HG02623 (cell line): Measurements from ENCODE around the gene GALNT6.

Experiments used
- ATAC-seq: cut with Tn5 transposase; IDR thresholded peaks from one replicate; pipeline ENCODE4 v1.9.1; 2021; ENCODE audit warnings: moderate library complexity; ENCODE audit not compliant: unreplicated experiment

Gene GALNT6

DNA sequence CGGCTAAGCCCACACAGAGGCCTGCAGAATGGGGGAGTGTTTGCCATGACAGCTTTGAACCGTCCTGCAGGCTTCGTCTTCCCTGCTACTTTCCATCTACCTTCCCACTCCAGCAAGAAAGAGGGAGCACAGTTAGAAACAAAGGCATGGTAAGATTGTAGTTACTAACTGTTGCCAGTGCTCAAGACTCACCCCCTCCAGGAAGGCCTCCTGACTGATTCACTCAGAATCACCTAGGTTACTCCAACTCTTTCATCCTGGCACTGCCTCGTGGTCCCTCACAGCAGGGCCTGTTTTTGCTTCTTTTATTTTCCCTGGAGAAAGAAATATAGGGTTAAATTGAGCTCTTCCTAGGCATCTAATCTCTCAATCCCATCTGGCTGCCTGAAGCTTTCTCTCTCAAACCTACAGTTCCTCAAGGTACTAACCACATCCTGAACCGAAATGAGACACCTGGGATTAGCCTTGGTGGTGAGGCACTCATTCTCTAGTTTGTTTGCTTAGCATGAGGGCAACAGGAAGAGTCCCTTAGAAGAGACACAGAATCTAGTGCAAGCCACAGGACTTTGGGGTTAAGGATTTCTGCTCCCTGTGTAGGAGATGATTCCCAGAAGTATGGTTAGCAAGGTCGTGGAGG is 7.8 kb downstream of the GALNT6 start:
- ATAC-seq = no peak

DNA sequence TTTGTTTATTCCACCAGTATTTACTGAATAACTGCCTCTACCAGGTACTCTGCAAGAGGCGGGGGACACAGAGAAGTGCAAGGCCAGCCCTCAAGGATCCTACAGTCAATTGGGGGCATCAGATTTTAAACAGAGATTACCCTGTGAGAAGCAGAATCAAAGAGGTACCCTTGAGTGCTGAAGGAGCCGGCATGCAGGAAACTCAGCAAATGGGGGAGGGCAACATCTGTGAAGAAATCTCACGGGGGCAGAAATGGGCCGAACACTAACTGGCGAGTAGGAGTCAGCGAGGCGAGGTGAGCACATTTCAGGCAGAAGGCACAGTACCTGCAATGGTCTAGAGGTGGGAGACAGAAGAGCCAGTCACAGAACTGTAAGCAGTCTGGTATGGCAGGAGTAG is 9.0 kb downstream of the GALNT6 start:
- no peak for ATAC-seq

DNA sequence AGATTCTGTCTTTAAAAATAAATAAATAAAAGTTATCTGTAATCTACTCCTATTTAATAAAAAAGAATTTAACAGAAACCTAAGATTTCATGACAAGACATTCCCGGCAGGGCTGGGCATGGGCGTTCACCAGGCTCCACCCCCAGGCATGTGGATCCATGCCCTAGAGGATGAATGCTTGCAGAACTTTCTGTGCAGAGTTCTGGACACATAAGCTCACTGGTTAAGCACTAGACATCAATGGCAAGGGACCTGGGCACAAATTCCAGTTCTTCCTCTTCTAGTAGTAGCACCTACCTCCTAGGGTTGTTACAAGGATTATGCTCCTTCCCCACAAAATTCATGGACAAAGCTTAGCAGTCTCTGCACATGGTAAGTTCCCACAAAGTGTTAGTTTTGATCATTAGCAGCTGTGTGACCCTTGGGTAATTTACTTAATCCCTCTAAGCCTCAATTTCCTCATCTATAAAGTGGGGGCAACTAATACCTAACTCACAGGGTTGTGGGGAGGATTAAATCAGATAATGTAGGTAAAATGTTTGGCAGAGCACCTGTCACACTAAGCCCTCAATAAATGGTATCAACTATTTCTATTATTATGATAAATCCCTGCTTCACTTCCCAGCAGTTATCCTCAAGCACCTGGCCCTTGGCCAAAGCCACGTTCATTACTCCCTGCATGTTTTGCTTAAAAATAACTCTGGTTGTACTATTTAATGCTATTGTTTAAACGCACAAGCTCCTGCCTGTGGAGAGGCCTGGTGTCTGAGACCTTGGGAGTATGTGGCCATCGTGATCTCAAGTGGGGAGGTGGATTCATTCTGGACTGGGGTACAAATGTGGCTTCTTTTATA is 9.8 kb downstream of the GALNT6 start:
- ATAC-seq = no peak

DNA sequence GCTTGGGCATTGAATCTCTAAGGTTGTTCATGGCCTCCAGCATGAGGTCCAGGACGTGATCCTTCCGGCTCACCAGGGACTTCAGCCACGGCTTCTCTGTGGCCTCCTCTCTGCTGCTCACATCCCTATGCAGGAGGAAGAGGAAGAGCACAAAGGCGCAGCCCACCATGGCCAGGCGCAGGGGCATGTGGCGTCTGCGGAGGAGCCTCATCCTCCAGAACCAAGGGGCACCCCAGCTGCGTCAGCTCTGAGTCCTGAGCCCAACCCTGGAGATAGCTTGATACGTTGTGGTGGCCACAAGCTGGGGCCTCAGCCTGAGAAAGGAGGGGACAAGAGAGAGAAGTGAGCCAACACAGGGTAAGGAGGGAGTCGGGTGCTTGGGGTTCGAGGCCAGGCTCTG is 11.6 kb downstream of the GALNT6 start:
- no peak for ATAC-seq

DNA sequence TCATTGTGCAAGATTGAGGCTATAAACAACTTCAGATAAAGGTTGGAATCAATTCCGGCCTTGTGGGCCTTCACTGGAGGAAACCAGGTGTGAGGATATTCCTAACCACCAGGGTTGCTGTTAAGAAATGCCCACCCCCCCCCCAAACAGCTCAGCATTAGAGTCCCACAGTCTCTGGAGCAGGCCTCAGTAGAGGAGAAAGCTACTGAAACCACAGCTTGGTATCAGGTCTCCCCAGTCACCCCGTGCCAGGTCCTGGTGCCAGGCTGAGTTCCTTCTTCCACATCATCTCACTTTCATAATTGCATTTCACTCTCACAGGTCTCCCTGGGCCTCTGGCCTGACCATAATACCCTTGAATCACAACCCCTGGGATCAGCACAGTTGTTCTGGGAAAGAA is 12.5 kb downstream of the GALNT6 start:
- no peak for ATAC-seq

DNA sequence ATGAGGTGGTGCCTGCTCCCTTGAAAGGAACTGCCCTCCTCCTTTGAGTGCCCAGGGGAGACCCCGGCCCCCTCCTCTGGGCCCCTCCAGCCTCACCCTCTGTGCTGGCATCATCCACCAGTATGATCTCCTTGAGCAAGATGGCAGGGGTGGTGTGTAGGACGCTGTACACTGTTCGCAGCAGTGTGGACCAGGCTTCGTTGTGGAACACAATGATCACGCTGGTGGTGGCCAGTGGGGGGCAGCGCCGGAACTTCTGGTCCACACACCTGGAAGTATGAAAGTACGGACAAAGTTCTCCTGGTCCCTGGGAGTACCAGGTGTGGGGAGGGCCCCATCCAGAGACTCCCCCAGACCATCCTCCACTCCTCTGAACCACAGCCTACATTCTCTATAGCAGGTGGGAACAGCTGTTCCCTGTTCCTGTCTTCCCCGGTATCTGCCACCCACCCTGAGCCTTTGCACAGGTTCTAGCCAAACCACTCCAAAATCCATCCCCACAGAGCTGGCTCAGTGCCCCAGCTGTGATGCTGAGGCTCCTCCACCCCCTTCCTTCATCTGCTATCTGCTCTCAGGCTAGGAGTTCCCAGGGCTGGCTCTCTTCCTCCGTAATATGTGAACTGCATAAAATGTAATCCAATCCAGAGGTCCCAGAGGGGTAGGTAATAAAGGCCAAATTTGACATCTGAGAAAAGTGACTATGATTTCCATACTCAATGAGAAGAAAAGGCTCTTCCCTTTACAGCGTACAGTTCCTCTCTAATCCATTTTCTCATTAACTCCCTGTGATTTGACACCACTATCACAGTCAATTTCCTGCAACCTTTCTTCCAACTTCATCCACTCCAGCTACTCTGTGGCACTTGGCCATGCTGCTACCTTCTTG is 13.9 kb downstream of the GALNT6 start:
- no peak for ATAC-seq

DNA sequence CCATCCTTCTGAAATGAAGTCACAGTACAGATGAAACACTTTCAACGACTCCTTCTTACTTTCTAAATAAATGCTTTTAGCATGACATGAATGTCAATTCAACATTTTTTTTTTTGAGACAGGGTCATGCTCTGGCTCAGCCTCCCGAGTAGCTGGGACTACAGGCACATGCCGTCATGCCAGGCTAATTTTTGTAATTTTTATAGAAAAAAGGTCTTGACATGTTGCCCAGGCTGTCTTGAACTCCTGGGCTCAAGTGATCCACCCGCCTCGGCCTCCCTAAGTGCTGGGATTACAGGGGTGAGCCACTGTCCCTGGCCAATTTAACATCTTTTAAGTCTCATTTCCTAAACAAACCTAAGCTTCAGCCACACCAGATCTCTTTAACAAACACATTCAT is 16.4 kb downstream of the GALNT6 start:
- ATAC-seq = no peak

DNA sequence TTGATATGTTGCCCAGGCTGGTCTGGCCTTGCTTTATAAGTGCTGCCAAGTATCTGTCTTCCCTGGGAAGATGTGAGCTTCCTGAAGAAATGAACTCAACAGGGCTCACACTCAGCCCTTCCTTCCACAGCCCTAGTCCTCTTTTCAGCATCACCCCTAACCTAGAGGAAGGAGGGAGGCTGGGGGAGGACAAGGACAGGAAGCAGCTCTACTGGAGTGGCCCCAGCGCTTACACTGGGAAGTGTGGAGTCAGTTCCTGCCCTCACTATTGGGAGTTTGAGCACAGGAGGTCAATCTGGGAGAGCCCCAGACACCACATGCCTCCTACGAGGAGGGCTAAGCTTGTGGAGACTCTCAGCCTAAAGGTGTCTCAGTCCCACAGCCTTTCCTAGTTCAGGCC is 16.8 kb downstream of the GALNT6 start:
- no peak for ATAC-seq

DNA sequence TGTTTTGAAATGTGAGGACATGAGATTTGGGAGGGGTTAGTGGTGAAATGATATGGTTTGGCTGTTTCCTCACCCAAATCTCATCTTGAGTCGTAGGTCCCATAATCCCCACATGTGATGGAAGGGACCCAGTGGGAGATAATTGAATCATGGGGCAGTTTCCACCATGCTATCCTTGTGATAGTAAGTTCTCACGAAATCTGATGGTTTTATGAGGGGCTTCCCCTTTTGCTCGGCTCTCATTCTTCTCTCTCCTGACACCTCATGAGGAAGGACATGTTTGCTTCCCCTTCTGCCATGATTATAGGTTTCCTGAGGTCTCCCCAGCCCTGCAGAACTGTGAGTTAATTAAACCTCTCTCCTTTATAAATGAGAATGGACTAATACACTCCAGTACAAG is 18.0 kb downstream of the GALNT6 start:
- ATAC-seq = no peak

DNA sequence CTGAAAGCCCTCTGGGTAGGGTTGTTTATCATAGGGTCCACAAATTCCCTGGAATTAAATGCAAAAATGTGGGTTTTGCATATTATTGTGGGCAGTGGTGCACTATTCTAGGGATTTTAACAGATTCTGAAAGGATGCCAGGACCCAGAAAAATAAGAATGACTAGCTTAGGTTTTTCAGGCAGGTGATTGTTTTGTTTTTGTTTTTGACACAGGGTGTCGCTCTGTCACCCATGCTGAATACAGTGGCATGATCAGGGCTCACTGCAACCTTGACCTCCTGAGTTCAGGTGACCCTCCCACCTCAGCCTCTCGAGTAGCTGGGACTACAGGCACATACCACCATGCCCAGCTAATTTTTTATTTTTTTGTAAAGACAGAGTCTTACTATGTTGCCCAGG is 19.2 kb downstream of the GALNT6 start:
- no peak for ATAC-seq

DNA sequence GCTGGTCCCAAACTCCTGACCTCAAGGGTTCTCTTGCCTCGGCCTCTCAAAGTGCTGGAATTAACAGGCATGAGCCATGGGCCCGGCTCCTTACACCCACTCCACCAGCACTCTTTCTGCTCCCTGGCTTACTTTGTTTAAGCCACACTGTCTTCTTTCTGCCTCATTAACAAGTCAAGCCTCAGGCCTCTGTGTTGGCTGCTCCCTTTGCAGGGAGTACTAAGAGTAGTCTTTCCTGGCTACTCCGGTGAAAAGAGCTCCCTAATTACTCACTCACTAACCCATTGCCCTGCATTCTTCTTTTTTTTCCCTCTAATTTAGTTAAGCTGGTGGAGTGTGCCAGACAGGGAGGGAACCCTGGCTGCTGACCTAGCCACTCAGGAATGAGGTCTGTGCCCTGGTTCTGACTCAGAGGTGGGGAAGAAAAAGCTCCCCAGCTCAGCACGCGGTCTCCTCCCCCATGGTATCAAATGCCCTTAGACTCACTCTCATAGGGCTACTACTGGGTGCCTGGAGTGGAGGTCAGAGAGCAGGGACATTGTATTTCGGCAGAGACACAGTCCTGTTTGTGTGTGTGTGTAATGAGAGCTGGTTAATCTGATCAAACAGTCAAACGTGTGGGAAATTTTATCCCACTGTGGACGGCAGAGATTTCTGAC is 19.8 kb downstream of the GALNT6 start:
- ATAC-seq = no peak

DNA sequence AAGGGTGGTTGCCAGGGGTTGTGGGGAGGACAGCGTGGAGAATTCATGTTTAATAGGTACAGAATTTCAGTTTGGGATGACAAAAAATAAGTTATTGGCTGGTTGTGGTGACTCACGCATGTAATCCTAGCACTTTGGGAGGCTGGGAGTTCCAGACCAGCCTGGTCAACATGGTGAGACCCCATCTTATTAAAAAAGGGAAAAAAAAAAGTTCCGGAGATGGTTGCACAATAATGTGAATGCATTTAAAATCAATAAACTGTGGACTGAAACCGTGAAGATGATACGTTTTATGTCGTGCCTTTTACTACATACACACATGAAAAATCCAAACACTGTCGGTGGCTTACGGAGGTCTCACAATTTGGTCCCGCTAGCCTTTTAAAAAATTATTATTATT is 20.5 kb downstream of the GALNT6 start:
- no peak for ATAC-seq

DNA sequence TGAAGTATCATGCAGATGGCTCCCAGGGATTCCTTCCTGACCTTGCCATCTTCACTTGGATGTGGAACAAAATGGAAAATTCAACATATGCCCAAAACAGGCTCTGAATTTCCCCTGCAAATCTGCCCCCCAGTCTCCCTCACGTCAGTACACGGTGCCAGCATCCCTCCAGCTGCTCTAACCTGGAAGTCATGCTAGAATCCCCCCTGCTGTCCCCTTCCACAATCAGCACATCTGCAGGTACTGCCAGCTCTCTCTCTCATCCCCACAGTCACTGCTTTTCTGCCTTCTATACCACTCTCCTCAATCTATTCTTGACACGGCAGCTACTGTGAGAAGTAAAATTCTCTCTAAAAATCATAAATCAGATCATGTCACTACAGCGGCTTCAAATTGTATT is 21.6 kb downstream of the GALNT6 start:
- ATAC-seq = no peak

DNA sequence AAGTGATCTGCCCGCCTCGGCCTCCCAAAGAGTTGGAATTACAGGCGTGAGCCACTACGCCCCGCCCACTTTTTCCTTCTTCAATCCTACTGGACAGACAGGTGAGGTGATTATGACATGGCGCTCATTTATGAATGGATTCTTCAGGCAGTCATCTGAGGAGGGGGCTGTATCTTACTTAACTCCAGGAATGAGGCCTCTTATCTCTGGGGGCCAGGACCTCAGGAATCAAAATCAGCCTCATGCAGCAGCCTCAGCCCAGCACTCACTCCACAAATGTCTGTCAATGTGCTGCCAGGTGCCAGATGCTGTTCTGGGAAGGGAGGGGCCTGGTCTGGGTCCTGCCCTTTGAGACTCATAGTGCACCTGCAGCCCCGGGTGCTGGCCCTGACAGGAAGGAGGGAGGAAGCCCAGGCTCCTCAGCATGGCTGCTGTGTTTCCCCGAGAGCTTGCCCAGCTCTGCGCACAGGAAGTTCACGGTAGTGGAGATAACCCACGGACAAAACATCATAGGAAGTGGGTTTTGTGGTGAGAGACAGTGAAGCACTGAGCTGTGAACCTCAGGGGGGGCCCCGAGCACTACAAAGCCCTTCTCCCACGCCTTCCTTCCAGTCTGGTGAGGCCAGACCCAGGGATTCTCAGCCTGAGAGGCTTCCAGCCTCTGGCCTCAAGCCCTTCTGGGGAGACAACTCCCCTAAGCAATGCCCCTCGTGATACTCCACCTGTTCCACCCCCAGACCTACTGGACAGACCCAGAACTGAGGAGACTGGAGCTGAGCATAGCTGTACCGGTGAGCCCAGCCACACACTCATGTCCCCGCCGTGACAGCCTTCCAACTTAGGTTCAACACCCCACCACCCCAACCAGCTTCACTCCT is 22.3 kb downstream of the GALNT6 start:
- ATAC-seq = peak; percentile 98

DNA sequence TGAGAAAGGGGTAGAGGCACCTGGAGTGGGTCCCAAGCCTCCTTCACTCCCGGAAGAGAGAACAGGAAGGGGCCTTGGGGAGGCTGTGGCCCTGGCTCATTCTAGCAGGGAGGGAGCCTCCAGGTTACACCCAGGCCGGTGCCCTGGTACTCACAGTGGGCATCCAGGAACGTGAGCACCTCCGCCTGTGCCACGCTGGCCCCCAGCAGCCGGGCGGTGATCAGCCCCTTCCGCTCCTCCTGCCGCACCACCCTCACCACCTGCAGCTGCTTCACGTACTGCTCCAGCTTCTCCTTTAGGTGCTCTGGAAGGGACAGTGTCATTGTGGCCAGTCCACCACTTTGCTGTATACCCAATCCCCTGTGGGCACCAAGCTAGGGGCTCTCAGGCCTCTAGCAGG is 25.9 kb downstream of the GALNT6 start:
- no peak for ATAC-seq

DNA sequence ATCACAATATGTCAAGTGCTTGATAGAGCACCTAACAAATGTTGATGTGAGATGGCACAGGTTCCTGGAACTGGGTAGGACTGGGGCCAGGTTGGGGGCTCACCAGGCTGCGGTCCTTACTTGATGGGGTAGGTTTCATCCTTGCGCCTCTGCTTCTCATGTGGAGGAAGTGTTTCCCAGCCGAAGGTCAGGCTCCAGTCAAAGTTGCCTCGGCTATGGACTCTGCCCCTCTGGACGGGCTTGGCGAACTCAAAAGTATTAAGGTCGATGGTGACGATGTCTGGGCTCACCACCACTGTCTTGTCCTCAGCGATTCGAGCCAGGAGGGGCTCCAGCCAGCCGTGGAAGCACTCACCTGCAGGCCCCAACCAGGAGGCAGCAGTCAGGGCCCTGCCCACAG is 27.2 kb downstream of the GALNT6 start:
- ATAC-seq = no peak

DNA sequence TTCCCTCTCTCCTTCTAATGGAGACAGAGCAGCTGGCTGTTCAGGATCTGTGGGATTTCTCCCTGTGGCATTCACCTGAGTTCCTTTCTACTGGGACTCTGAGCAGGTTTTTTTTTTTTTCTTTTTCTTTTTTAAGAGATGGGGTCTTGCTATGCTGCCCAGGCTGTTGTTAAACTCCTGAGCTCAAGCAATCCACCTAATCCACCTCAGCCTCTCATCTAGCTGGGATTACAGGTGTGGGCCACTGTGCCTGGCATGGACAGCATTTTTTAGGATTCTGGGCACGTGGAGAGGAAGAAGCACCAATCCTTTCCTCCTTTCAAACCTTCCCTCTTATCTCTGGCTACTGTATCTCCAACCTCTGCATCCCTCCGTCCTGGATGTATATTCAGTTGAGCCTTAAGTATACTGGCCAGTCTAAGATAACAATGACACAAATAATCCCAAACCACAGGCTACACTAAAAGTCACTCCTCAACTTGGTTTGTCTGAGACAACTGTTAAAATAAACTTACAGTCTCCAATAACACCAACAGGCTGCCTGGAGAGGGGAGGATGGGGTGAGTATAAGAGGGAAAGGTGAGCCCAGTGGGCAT is 28.4 kb downstream of the GALNT6 start:
- no peak for ATAC-seq

DNA sequence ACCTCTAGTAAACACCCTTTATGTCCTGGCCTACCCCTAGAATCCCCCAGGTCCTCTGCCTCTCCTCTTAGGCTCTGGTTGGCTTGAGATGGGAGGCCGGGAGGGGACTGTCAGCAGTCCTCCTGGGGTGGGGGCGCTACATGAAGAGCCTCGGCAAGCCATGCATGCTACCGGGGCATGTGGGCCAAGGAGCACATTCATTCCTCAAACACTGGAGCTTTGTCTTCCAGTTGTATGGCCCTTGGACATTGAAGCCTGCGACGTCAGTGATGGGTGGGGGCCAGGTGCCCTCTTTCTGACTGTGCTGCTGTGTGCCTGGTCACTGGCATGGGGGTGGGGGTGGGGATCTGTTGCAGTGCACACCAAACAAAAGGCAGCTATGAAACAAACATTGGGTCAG is 28.9 kb downstream of the GALNT6 start:
- ATAC-seq = no peak

DNA sequence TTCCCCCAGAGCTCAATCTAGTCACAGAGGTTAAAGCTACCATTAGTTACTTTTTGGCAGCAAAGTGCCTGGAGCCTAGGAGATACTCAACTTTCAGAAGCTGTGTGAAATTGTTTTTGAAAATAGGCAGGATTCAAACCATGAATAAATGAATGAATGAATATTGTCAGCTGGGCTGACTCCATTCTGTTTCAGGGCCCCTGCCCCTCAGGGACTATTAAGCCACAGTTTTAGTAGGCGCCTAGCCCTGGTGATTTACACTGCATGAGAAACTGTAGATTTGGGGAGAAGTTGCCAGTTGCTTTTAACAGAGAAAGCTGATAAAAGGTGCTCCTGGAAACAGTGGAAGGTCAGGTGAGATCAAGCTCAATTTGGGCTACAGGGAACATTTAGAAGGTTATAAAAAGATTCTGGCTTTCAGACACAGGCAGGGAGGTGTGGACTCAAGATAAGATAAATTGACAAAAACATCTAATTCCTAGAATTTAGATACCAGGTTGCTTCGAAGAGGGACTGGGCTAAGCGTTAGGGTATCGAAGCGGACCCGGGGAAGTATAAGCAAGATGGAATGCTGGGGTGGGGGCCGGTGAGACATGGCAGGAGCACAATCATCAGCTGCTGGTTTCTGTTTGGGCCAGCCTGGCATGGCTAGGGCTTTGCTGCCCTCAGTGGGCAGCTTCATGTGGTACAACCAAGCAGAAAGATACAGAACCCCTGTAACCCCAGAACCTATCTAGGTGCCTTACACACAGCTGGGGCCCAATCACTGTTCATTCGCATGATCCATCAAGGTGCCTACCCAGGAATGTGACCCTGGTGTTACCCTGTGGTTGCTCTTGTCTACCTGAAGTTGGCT is 29.8 kb downstream of the GALNT6 start:
- ATAC-seq = no peak
